DOHH2 (cell line): Measurements from ENCODE around the gene CTAG1B.

Experiments used
- CTCF ChIP-seq: fragments of 200-600 bp; sonication (generic); IDR thresholded peaks from one replicate; pipeline ENCODE4 v1.5.1; 2014; ENCODE audit warnings: antibody characterized with exemption, mild to moderate bottlenecking, low read depth, low read length; ENCODE audit not compliant: poor library complexity, severe bottlenecking
- EZH2phosphoT487 ChIP-seq: fragments of 200-600 bp; sonication (generic); IDR thresholded peaks from 2 replicates; pipeline ENCODE4 v1.6.1; 2017; ENCODE audit warnings: borderline replicate concordance, mild to moderate bottlenecking, antibody characterized with exemption, low read length, moderate library complexity, mixed read lengths

GRCh38 chrX:154593201-154593600, 25.9 kb downstream of the CTAG1B start:
- TF ChIP-seq CTCF (no peak), EZH2phosphoT487 (no peak)
